Prostate gland (tissue), 2 donors: Measurements from ENCODE around the gene AP1S1.

Experiments used
- POLR2A ChIP-seq: fragments of 450-650 bp; IDR thresholded peaks from one replicate; pipeline ENCODE4 v1.6.1; 2016; ENCODE audit warnings: antibody characterized with exemption, mild to moderate bottlenecking
- TF ChIP-seq, protein P1 (sequence below), 4 experiments: fragments of 200-600 bp in 2 of 4; fragments of 450-650 bp in 2 of 4; sonication (generic) in 2 of 4; IDR thresholded peaks; 1 replicate in 3 of 4; 2 replicates in 1 of 4; pipeline ENCODE4 v1.5.1; 2016 to 2019; ENCODE audit warnings: antibody characterized with exemption in 4 of 4, mild to moderate bottlenecking in 2 of 4, moderate library complexity in 2 of 4

DNA sequence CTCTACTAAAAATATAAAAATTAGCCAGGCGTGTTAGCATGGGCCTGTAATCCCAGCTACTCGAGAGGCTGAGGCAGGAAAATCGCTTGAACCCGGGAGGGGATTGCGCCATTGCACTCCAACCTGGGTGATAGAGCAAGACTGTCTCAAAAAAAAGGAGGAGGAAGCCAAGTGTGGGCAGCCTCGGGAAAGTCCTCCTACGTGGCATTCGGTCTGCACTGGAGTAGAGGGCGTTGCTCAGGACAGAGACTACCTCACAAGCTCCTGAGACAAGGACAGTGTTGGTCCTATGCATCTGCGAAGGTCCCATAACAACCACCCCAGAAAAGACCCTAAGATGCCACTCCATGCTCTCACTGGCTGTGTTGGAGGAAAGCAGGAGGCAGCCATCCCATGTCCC lies 37.4 kb upstream of the AP1S1 start:
- TF ChIP-seq, protein P1, sequence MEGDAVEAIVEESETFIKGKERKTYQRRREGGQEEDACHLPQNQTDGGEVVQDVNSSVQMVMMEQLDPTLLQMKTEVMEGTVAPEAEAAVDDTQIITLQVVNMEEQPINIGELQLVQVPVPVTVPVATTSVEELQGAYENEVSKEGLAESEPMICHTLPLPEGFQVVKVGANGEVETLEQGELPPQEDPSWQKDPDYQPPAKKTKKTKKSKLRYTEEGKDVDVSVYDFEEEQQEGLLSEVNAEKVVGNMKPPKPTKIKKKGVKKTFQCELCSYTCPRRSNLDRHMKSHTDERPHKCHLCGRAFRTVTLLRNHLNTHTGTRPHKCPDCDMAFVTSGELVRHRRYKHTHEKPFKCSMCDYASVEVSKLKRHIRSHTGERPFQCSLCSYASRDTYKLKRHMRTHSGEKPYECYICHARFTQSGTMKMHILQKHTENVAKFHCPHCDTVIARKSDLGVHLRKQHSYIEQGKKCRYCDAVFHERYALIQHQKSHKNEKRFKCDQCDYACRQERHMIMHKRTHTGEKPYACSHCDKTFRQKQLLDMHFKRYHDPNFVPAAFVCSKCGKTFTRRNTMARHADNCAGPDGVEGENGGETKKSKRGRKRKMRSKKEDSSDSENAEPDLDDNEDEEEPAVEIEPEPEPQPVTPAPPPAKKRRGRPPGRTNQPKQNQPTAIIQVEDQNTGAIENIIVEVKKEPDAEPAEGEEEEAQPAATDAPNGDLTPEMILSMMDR (IDR thresholded peaks at IDR 0.05) = no peak
- no peak for TF ChIP-seq POLR2A
